K562 (cell line): Measurements from ENCODE around the gene NECTIN2. TPM values are rescaled to one million over a fixed set of nuclear protein-coding genes. Genes with fewer than 3 reads are reported as not detected.

Source experiments
- CBFB ChIP-seq: sonication (generic); formaldehyde crosslinking; IDR thresholded peaks from 2 replicates; pipeline ENCODE4 v1.4.0; 2020; ENCODE audit warnings: mild to moderate bottlenecking, missing genetic modification reagents
- HMBOX1 ChIP-seq: sonication (generic); IDR thresholded peaks from 2 replicates; pipeline ENCODE4 v1.6.1; 2016
- MYC ChIP-seq, 2 experiments: fragments of 250-450 bp in 1 of 2; sonication (Bioruptor Pico) in 1 of 2; IDR thresholded peaks; 2 replicates each; pipeline versions ENCODE4 v1.5.1 to v1.6.1; 2012 to 2021; ENCODE audit warnings: low read depth in 2 of 2, borderline replicate concordance in 1 of 2, improper control_type of control experiment in 1 of 2, low read length in 1 of 2, mild to moderate bottlenecking in 1 of 2, moderate library complexity in 1 of 2
- ZNF318 ChIP-seq, 2 experiments: fragments of 450-650 bp; IDR thresholded peaks; 2 replicates each; pipeline ENCODE4 v1.6.1; 2016; ENCODE audit warnings: mild to moderate bottlenecking in 2 of 2, borderline replicate concordance in 1 of 2, low read depth in 1 of 2, moderate library complexity in 1 of 2
- polyA plus RNA-seq, 8 experiments: library from polyadenylated mRNA; depleted of rRNA in 4 of 8; stranded (reverse) in 5 of 8; unstranded in 3 of 8; fragments of >200 nt; fragmentation: Nextera tagmentation in 2 of 8; fragmentation: Illumina TruSeq in 1 of 8; extraction: Ambion mirVana in 2 of 8; extraction: Trizol in 1 of 8; gene quantifications; 2 replicates each; pipeline versions ENCODE4 v1.2.1 to v1.2.3, GENCODE V29; 2011 to 2014; ENCODE audit warnings: inconsistent platforms in 1 of 8, missing spikeins in 1 of 8
- total RNA-seq, 7 experiments: library from RNA; depleted of rRNA in 6 of 7; stranded (reverse); fragments of >200 nt in 6 of 7; fragmentation: Illumina TruSeq in 2 of 7; extraction: Trizol in 2 of 7; gene quantifications; 2 replicates each; pipeline versions ENCODE4 v1.2.1 to v1.2.3, GENCODE V29; 2011 to 2021; ENCODE audit warnings: low replicate concordance in 1 of 7

Gene NECTIN2
- total and polyA plus RNA-seq, 9 of the 15 experiments (the other 6 are each of a cell fraction or from before 2014, with no cell fraction given), result 3.9 to 94.9 (median 34.9) TPM

GRCh38 chr19:44883922-44884321 is 37.8 kb downstream of the NECTIN2 start (continued):
- no peak for TF ChIP-seq ZNF318 (IDR thresholded peaks at IDR 0.05; ENCODE audit: borderline replicate concordance in 1 of 2, low read depth in 1 of 2)
- TF ChIP-seq HMBOX1, result no peak
- no peak for TF ChIP-seq MYC (IDR thresholded peaks at IDR 0.05; ENCODE audit: low read depth, low read length)
- TF ChIP-seq MYC (CRISPR knock-in tag; IDR thresholded peaks at IDR 0.05; ENCODE audit: borderline replicate concordance, low read depth), result no peak
- no peak for TF ChIP-seq CBFB
